ENCODE data around the gene DSCAM. TPM values are rescaled to one million over a fixed set of nuclear protein-coding genes. Genes with fewer than 3 reads are reported as not detected.
"Not testable (repeated sequence)": the region's sequence is repeated elsewhere in the genome, so short reads cannot be mapped to it uniquely, and the experiment has no call there.

The DSCAM gene
- total RNA-seq, 1 experiment from 2014 or later, result not detected

DNA sequence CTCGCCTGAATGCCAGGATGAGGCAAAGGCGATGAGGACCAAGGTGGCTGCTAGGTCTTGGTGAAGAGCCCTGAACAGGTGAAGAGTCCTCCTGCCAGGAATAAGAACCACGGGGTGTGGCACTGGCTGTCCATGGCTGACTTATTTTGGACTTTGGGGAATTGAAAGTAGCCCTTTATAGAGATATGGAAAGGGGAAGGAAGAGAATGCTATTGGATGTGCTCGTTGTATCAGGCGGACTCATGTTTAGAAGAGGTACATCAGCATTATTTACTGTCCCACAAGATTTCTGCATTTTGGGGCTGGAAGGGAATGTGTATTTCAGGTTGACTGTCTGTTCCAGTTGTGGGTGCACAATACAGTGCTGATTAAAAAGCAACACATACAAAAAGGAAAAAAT lies 465.8 kb downstream of the DSCAM start:
- DNase-seq (ENCODE audit: low read depth), result no peak

DNA sequence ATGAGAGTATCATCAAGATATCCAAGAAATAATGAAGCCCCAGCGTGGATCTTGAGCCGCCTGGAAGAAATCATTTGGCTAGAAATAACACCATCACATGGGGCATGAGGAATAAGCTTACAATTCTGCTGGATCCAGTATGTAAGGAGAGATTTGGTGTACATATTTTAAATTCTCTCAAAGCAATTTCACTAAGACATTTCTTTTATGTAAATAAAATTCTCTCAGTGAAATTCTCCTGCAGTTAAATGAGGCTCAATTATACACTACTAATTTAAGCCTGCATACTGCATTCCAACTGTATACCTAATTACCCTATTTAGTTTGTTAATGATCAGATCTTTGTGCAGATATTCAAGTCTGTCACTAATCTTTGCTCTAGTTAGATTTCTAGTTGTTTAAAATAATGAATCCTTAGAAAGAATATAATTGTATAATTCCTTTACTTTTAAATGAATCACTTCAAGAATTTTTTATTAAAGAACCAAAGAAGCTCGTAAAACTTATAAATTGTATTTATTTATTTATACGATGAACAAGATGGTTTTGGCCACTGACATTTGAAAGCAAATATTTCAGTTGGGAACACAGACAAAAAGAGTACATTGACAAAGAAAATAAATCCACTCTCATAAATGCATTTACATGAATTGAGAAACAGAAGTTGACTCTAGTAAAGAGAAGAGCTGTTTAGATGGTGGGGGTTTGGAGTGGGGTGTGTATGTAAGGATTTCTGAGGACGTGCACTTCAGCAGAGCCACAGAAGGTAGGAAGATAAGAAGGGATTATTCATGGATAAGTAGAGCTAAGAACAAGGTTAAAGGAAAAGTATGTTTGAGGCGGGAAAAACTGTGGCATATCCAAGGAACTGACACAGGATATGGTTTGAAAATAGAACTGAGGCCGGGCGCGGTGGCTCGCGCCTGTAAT lies 466.8 kb downstream of the DSCAM start:
- DNase-seq (ENCODE audit: low read depth), result no peak

DNA sequence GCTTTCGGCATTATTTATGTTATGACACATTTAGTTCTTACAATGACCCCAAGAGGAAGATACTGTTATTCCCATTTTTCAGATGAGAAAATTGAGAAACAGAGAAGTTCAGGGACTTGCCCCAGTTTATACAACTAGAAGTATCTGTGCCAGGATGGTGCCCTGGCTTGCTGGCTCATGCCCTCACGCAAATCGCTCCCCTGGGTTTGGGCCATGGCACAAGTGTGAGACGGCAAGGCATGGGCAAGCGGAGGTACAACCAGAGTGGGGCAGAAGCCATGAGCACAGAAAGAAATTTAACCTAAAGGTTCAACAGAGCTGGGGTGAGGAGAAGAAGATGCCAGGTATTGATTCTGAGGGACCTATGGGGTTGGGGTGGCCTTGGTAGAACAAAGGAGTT lies 469.8 kb downstream of the DSCAM start:
- DNase-seq (ENCODE audit: low read depth), result no peak

DNA sequence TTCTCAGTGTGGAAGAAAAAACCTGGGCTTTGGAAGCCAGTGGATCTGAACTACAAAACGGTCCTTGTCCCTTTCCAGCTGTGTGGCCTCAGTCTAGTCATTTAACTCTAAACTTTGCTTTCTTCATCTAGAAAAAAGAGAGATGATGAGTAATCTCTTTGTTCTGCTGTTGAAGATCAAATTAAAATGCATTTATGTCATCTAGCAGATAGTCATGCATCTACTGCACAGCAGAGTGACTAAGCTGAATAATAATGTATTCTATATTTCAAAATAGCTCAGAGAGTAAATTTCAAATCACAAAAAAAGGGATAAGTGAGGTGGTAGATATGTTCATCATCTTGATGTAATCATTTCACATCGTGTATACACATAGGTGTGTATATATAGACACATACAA lies 473.2 kb downstream of the DSCAM start:
- DNase-seq (ENCODE audit: low read depth), result no peak

DNA sequence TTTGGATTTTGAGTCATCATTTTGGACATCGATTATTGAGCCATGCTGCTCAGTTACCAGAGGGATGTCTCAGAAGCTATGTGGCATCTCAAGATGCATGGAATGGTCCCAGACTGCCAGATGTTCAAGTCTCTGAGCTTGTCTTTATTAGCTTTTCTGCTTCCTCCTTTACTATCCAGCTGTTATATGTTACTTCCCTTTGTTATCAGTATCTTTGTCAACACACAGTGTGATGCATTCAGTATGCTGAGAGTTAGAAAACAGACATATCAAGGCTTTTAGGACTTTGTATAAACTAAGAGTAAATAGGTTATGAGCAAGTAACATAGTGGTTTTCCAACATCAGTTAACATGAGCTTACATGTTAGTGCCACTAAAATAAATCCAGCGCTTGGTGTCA lies 474.5 kb downstream of the DSCAM start:
- no peak for DNase-seq (ENCODE audit: low read depth)

DNA sequence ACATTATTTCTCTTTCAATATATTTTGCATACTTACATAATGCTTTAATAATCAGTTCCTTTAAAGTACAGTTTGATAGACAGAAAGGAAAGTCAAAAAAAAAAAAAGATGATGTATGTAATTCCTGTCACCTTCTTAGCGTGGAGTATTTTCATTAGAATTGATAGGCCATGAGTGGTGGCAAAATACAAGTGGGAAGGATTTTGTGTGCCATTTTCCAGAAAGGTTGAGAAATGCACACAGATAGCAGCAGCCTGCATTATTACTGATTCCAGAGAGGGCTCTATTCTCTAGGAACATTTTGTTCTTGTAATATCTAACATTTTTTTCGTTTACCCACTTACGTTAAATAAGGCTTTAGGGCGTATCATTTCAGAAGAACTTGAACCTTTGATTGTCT lies 475.6 kb downstream of the DSCAM start:
- DNase-seq (ENCODE audit: low read depth), result no peak

DNA sequence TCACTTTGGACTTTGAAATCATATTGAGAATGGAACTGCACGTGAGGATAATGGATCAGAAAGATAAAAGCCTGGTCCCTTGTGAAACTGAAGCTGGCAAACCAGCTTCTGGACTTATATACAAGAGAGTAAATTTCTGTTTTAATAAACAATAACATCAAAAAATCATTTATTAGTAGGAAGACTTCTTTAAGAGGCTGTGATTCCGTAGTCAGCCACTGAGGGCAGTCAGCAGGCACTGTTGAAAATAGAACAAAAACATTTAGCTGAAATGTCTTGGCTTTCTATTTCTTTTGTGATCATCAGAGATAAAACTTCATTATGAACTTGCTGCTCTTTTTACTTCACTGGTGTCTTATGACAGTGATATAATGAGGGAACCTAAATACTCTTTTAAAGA lies 490.3 kb downstream of the DSCAM start:
- DNase-seq (ENCODE audit: low read depth), result no peak

DNA sequence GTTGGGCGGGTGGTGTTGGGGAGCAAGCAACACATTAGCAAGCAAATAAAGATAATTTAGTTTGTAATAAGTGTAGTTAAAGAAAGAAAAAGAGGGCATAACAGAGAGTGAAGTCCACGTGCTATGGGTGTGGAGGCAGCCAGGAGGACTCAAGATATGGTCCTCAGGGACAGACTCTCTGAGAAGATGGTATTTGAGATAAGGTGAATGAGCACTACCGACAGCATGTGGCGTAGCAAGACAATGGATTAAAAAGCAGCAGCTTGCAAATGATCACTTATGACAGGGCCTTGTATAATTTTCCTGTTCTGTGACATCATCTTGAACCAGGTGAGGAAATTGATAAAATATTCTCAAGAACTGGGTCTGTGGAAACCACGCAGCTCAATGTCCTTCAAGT lies 491.9 kb downstream of the DSCAM start:
- no peak for DNase-seq (ENCODE audit: low read depth)

DNA sequence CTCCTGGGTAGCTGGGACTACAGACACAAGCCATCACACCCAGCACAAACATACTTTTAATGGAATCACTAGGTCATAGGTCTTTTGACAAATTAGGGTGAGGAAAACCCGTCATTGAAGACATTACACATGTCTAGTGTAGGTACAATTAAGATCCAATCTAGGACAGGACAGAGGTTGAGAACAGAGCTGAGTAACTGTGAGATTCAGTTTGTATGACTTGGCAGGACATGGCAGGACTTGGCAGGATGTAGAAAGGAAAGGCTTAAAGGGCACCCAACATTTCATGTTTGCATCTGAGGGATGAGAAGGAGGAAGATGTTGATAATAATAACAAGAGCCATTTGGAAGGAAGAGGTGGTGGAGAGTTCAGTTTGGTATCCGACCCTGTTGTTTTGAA lies 496.0 kb downstream of the DSCAM start:
- no peak for DNase-seq (ENCODE audit: low read depth)

DNA sequence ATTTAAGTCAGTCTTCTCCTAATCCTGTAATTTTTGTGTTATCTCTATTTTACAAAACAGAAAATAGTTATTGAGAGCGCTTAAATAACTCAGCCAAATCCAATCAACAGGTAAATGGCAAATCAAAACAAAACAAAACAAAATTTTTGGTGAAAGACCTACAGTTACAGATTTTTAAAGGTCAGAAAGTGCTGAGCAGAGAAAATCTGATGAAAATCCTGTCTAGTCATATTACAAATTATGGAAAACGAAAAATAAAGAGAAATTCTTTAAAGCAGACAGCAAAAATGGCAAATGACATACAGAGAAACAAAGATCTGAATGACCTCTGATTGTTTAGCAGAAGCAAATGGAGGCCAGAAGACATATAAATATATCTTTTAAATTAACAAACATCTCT lies 497.4 kb downstream of the DSCAM start:
- no peak for DNase-seq (ENCODE audit: low read depth)

DNA sequence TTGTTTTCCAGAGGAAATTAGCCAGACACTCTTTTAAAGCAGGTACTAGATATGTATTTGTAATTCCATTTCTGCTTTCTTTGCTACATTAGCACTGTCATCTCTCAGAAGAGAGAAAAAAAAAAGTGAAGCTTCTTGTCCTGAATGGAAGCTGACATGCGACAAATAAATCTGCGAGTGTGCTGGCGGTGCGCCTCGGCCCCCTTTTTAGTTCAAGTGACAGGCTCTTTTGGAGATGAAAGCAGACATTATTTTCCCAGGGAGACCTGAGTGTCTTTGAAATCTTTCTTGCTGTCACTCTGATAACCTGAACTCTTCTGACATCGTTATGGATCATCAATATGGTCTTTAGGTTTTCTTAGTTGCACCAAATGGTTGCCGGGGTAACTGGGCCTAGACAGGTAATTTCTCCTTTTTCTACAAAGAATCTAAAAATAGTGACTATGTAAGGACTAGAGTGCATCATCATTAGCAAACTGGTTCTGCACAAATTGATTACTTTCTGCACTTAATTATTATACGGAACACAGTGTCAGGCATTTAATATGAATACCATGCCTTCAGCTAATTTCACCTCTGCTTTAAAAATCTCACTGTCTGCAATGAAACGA lies 501.1 kb downstream of the DSCAM start:
- no peak for DNase-seq (ENCODE audit: low read depth)

DNA sequence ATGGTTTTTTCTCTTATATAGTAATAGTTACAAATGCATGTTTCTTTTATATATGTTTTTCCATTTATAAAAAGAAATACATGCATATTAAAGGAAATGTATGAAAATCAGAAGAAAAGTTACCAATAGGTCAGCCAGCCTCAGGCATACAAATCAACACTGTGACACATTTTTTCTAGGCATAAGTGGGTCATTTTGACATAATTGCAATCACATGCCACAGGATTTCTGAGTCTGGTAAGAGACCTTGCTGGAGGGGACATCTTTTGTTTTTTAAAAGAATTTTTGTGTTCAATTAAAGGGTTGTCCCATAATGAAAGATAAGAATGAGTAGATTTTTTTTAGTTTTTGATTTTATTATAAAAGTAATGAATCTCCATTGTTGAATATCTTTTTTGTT lies 506.6 kb downstream of the DSCAM start:
- no peak for DNase-seq (ENCODE audit: low read depth)

DNA sequence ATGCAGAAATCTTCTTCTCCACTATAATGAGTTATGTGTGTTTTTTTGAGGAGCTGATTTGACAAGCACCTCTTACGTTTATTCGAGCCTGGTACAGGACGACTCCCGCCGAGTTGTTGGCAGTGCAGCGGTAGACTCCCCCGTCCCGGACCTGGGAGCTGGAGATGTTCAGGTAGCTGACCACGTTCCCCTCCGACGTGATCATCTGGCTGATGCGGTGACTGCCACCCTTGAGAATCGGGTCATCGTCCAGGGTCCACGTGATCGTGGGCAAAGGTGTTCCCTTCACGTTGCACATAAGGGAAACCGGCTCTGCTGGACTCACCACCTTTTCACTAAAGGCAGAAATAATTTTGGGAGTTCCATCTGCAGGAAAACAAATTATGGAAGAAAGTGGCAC lies 507.9 kb downstream of the DSCAM start:
- no peak for DNase-seq (ENCODE audit: low read depth)

DNA sequence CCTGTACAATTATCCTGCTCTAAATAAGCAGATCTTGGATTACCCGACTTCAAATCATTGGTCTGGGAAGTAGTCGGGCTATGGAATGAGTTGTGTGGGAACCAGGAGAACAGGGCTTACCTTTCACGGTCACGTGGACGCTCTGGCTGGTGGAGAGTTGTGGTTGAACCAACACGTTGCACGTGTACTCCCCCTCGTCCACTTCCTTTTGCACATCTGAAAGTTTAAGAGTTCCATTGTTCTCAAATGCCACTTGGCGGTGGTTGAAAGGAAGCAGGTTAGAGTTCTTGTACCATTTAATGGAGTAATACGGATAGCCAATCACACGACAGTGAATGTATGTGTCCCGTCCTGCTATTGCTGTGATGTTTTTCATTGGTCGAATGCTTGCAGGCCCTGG lies 509.0 kb downstream of the DSCAM start:
- no peak for DNase-seq (ENCODE audit: low read depth)

DNA sequence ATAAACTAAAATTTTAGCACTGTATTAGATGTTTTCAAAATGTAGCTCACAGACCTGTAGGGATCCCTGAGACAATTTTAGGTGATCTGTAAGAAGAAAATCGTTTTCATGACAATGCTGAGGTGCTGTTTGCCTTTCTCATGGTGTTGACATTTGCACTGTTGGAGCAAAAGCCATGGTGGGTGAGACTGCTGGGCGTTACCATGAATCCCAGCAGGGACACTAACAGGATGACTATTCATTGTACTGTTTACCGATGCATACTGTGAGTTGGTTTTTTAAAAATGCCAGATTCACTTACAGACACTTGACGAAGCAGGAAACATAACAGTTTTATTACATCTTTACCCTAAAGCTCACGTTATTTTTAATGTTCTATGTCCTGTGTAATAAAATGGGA lies 511.3 kb downstream of the DSCAM start:
- no peak for DNase-seq (ENCODE audit: low read depth)

DNA sequence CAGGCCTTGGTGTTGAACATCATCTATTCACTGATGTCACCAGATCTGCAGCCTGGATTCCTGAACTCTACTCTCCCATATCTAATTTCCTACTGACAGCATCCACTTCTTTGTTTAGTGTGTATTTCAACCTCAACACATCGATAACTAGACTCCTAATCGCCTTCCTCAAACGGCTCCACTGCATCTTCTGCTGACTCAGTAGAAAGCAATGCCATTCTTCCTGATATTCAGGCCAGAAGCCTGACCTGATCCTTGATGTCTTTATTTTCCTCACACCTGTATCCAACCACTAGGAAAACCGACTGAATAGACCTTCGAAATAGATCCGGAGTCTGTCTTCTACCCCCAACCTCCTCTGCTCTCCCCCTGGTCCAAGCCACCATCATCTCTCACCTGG lies 512.8 kb downstream of the DSCAM start:
- DNase-seq (ENCODE audit: low read depth), result no peak

DNA sequence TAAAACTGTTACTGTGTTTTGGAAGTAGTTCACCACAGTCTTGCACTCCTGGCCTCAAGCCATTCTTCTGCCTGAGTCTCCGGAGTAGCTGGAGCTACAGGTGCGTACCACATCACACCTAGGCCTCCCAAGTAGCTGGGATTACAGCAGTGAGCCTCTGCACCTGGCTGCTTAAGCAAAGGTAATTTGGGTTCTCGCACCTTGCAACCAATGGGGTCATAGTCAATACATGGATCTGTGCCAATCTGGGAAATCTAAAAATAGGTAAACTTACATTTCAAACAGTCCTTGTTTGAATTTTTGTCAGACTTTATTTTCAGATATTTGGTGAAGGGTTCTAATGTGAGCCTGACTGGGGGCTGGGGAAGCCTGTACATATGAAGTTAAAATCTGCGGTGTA lies 513.2 kb downstream of the DSCAM start:
- no peak for DNase-seq (ENCODE audit: low read depth)

DNA sequence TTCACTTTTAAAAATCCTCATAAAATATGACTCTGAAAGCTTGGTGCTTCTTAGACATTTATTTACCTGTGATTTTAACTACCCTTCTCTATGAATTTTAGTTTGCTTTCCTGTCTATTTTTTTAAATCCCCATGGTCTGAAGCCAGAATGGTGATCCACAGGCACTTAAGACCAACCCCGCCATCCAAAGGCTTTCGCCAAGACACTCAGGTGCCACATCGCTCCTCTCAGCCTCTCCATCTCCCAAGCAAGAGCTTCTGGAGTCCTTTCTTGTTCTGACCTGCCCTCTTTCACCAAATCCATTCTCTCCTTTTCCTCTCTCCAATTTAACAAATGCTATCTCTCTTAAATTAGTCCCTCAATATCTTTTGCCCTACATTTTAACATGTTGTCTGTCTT lies 515.2 kb downstream of the DSCAM start:
- DNase-seq (ENCODE audit: low read depth), result no peak

DNA sequence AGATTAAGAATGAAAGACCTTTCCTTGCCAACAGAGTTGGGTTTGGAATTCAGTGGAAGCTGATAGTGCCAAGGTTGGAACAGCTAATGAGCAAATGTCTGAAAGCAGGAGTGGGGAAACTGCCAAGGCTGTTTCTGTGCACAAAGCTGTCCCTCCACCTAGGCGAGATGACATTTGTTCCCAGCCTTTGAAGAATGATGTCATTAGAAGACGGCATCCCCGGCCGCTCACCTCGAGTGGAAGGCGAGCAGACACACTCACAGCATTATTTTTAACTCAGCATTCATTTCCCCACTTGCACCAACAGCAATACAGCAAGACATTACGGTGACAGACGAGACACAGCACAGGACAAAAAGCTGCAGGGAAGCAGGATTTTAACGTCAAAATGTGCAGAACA lies 515.8 kb downstream of the DSCAM start:
- DNase-seq (ENCODE audit: low read depth), result no peak

DNA sequence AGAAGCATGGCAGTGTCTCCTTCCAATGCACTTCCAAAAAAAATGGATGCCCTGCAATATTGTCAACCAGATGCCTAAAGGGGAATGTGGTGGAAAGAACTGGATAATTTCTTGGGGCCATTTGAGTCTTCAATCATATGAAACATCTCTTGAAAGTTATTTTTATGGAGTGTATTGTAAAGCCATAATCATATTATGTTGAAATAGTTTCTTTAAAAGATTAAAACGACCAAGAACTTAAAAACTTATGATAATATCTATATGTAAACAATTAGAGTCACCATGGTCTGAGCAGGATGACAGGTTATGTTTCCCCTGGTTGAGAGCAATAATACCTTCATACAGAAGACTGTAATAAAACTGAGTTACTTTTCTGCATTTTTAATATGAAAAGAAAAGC lies 522.6 kb downstream of the DSCAM start:
- no peak for DNase-seq (ENCODE audit: low read depth)

DNA sequence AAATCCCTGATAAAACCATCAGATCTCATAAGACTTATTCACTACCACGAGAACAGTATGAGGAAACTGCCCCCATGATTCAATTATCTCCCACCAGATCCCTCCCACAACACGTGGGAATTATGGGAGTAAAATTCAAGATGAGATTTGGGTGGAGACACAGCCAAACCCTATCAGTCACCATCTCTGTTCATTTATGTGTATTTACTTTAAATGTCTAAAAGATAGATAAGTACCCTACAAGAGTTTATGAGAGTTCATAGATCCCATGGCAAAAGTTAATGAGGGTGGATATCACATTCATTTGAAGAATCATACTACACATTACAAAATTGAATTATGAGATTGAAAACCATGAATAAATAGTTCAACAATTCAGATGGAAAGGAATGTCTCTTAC lies 526.2 kb downstream of the DSCAM start:
- not testable (repeated sequence) for DNase-seq (ENCODE audit: low read depth)

DNA sequence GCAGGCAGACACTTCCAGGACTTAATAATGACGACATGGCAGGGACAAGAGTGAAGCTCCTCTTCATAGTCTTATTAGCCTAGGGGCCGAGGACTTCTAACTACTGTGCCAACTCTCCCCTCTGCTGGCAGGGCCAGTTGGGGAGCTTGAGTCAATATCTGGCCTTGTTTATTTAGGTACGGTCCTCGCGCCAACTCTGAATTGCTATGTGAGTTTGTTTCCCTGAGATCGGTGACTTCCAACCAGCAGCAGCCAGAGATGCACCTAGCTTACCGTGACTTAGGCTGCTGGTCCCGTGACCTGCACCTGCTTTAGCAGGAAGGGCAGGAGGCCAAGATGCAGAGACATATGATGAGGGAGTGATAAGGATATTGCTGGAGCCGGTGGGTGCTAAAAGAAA lies 528.6 kb downstream of the DSCAM start:
- DNase-seq (ENCODE audit: low read depth), result no peak

DNA sequence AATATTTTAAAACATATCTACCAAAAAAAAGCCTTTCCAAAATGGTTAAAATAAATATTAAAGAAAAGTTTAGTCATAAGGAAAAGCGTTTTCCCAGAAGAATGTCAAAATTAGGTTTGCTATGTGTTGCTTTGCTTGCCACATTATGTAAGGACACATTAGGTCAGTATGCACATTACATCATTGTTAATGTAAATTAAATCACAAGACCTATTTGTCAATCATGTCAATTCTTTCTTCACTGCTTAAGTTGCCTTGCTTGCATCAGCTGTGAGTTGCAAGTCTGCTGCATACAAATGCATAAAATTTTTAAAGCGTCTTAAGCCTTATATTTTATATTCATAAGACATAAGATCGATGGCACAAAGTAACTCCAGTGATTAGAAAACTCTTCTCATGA lies 530.9 kb downstream of the DSCAM start:
- DNase-seq (ENCODE audit: low read depth), result no peak

DNA sequence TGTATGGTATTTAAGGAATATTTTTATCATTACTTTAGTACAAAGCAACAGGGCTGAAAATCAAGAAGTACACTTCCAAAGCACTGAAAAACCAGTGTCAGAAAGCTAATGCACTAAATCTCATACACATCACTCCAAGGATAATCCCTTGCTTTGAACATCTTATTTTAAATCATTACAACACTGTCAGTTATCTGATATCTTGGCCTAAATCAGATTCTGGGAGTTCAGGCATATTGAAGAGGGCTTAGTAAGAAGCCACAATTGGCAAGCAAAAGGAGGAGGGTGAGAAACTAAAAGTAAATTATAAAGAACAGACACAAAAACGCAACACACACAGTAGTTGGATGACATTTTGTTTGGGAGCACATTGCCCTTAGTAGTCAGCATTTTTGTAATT lies 531.3 kb downstream of the DSCAM start:
- no peak for DNase-seq (ENCODE audit: low read depth)
